Dedifferentiated amniotic fluid mesenchymal stem cell (primary cell): Measurements from ENCODE around the gene ZNF101.
"Not testable (repeated sequence)": the region's sequence is repeated elsewhere in the genome, so short reads cannot be mapped to it uniquely, and the experiment has no call there.

Experiments
- DNase-seq: peaks from one replicate; pipeline ENCODE4 v3.0.0-alpha.2; 2016; ENCODE audit errors: extremely low spot score

ZNF101 gene

GRCh38 chr19:19661675-19662251 lies 6.9 kb upstream of the ZNF101 start:
- no peak for DNase-seq

GRCh38 chr19:19662344-19662743 lies 6.3 kb upstream of the ZNF101 start:
- DNase-seq, result no peak

GRCh38 chr19:19662871-19663255 lies 5.8 kb upstream of the ZNF101 start:
- no peak for DNase-seq

- DNase-seq, result peak; percentile 94
Measured at GRCh38 chr19:19663256-19664120, 5.2 kb upstream of the ZNF101 start, which contains the start of gene ATP13A1. Gene ATP13A1, minus strand, starts transcription at chr19:19663676. Its CDS starts 10 bp downstream, at chr19:19663666.

DNA sequence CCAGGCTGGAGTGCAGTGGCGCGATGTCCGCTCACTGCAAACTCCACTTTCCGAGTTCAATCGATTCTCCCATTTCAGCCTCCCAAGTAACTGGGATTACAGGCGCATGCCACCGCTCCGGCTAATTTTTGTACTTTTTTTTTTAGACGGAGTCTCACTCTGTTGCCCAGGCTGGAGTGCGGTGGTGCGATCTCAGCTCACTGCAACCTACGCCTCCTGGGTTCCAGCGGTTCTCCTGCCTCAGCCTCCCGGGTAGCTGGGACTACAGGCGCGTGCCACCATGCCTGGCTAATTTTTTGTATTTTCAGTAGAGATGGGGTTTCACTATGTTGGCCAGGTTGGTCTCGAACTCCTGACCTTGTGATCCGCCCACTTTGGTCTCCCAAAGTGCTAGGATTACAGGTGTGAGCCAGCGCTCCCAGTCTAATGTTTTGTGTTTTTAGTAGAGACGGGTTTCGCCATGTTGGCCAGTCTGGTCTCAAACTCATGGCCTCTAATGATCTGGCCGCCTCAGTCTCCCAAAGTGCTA lies 3.2 kb upstream of the ZNF101 start:
- not testable (repeated sequence) for DNase-seq

GRCh38 chr19:19670070-19670551 lies 1.5 kb downstream of the ZNF101 start:
- no peak for DNase-seq

DNA sequence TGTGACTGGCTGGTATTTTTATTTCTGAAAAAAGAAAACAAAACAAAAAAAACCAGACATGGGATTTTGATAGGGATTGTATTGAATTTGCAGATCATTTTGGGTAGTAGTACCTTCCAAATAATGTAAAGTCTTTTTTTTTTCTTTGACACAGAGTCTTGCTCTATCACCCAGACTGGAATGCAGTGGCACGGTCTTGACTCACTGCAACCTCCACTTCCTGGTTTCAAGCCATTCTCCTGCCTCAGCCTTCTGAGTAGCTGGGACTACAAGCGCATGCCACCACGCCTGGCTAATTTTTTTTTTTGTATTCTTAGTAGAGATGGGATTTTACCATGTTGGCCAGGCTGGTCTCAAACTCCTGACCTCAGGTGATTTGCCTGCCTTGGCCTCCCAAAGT lies 4.2 kb downstream of the ZNF101 start:
- DNase-seq, result no peak

GRCh38 chr19:19674315-19674714 lies 5.7 kb downstream of the ZNF101 start:
- DNase-seq, result no peak

DNA sequence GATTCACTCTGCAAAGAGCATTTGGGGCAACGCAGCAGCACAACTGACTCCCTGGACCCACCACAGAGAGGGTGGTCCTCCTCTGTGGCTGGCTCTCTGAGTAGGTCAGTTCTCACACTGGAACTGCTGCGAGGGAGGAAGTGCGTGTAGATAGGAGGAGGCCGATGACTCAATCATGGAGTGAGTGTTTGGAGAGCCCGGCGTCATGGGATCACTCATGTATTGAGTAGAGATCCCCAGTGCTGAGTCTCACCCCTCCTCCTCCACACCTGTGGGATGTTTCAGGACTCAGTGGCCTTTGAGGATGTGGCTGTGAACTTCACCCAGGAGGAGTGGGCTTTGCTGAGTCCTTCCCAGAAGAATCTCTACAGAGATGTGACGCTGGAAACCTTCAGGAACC lies 8.9 kb downstream of the ZNF101 start:
- peak; percentile 7 for DNase-seq

- no peak for DNase-seq
Measured at GRCh38 chr19:19679176-19680073, 10.8 kb downstream of the ZNF101 start.

- not testable (repeated sequence) for DNase-seq
Measured at GRCh38 chr19:19686119-19686518, 17.5 kb downstream of the ZNF101 start.

- DNase-seq, result no peak
Measured at GRCh38 chr19:19686580-19686979, 17.9 kb downstream of the ZNF101 start.

DNA sequence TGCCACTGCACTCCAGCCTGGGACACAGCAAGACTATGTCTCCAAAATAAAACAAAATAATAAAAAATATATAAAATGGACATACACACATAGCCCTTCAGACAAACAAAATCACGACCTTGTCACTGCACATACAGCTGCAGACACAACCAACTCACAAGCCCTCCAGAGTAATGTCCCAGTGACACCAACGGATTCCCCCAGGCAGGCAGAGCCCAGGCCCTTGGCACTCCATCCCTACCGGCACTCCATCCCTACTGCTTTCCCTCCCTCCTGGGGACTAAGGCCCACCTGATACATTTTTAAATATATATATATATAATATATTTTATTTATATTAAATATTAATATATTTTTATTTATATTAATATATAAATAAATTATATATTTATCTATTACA lies 18.5 kb downstream of the ZNF101 start:
- DNase-seq, result no peak

DNA sequence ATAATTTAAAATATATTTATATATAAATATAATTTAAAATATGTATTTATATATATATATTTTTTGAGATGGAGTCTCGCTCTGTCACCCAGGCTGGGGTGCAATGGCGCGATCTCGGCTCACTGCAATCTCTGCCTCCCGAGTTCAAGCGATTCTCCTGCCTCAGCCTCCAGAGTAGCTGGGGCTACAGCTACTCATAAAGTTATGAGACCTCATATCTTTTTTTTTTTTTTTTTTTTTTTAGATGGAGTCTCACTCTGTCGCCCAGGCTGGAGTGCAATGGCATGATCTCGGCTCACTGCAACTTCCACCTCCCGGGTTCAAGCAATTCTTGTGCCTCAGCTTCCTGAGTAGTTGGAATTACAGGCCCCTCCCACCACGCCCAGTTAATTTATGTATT lies 20.4 kb downstream of the ZNF101 start:
- DNase-seq, result not testable (repeated sequence)

- DNase-seq, result no peak
Measured at GRCh38 chr19:19691683-19692082, 23.0 kb downstream of the ZNF101 start.

DNA sequence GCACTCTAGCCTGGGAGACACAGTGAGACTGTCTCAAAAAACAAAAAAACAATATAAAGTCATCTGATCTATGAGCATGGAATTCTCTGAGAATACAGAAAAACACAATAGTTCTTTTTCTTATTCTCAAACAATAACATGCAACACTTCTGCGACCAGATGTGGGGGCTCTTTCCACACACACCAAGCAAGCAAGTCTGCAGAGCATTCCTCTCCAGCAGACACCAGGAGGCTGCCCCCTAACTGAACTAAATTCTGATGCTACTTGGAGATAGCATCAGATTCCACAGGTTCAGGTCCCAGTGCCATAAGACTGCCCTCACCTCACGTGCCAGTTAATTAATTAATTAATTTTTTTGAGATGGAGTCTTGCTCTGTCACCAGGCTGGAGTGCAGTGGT lies 27.7 kb downstream of the ZNF101 start:
- DNase-seq, result no peak

- no peak for DNase-seq
Measured at GRCh38 chr19:19697589-19697988, 28.9 kb downstream of the ZNF101 start.

DNA sequence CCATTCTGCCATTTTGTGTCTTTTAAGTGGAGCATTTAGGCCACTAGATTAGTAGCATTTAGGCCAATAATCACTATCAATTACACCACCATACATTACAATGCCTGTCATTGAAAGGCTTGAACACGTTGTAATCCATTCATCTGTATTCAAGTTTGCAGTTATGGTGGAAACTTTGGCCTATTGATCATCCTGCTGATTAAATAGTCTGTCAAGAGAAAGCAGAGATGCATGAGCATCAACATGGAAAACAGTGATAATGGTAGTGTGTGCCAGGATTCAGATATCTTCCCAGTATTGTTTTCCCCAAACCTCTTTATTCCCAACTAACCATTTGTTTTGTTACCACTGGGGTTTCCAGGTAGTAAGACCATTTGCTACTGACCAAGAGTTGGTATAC lies 31.9 kb downstream of the ZNF101 start:
- peak; percentile 10 for DNase-seq

DNA sequence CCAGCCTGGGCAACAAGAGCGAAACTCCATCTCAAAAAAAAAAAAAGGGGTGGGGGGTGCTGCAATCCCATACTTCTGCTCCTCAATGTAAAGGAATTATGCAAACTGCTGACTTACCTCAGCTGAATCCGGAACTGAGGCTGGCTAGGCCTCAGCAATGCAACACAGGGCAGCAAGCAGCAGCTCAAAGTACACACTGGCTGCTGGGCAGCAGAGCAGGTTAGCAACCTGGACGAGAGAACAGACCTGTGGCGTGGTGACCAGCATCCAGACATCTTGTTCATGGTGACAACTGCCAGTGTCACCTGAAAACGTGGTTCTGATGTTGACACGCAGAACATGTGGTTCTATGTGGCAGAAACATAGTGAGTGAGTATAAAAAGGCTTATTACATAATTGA lies 36.2 kb downstream of the ZNF101 start:
- DNase-seq, result no peak

DNA sequence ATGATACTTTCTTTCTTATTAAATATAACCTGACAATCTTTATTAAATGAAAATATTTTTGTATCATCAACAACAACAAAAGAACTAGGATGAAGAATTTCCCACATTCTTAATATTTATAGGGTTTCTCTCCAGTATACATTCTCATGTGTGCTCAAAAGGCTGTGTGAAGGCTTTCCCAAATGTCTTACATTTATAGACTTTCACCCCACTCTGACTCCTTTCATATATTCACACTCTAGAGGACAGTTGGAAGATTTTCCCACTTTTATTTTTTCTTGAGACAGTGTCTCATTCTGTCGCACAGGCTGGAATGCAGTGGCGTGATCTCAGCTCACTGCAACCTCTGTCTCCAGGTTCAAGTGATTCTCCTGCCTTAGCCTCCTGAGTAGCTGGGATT lies 41.9 kb downstream of the ZNF101 start:
- peak; percentile 12 for DNase-seq

DNA sequence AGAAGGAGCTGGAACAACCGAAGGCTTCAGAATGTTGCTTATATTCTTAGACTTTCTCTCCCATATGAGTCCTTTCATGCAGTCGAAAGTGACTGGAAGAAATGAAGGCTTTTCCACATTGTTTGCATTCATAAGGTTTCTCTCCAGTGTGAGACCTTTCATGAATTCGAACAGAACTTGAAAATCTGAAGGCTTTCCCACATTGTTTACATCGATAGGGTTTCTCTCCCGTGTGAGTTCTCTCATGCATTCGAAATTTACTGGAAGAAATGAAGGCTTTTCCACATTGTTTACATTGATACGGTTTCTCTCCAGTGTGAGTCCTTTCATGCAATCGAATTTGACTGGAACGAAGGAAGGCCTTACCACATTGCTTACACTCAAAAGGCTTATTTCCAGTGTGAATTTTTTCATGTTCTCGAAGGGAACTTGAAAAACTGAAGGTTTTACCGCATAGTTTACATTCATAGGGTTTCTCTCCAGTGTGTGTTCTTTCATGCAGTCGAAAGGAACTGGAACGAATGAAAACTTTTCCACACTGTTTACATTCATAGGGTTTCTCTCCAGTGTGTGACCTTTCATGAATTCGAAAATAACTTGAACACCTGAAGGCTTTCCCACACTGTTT lies 42.8 kb downstream of the ZNF101 start:
- DNase-seq, result no peak
